Upper lobe of right lung (tissue), 1 donor: ENCODE results near the gene KLC1. TPM values are rescaled to one million over a fixed set of nuclear protein-coding genes. Genes with fewer than 3 reads are reported as not detected.
"Not testable (repeated sequence)": the region's sequence is repeated elsewhere in the genome, so short reads cannot be mapped to it uniquely, and the experiment has no call there.

Source experiments
- ATAC-seq: fragments of 200-7000 bp; cut with Tn5 transposase; one replicate; pipeline ENCODE4 v1.9.1; 2020; ENCODE audit warnings: mild to moderate bottlenecking, moderate library complexity
- DNase-seq: peaks from one replicate; pipeline ENCODE4 v3.0.0-alpha.2; 2020
- H3K27ac ChIP-seq: fragments of 200-600 bp; one replicate; pipeline ENCODE4 v1.8.0; 2022
- H3K27me3 ChIP-seq: fragments of 200-600 bp; one replicate; pipeline ENCODE4 v1.8.0; 2022; ENCODE audit warnings: mild to moderate bottlenecking
- H3K36me3 ChIP-seq: fragments of 200-600 bp; one replicate; pipeline ENCODE4 v1.8.0; 2022
- H3K4me1 ChIP-seq: fragments of 200-600 bp; one replicate; pipeline ENCODE4 v1.8.0; 2022
- H3K4me3 ChIP-seq: fragments of 200-600 bp; one replicate; pipeline ENCODE4 v1.8.0; 2022; ENCODE audit warnings: mild to moderate bottlenecking
- H3K9me3 ChIP-seq: fragments of 200-600 bp; one replicate; pipeline ENCODE4 v1.8.0; 2022
- intact Hi-C: fragments of 100-400 bp; cut with DNase I; formaldehyde crosslinking; loops from one replicate; pipeline ENCODE4 v1.11.0; 2022
- total RNA-seq: library from RNA; stranded (reverse); fragmentation: NEBNext Ultra II Directional; extraction: Animal tissue kit (Norgen Biotek cat#: 25700); gene quantifications from one replicate; pipeline ENCODE4 v1.2.1, GENCODE V29; 2021
- TF ChIP-seq, protein P1 (sequence below): fragments of 200-600 bp; IDR thresholded peaks from one replicate; pipeline ENCODE4 v1.8.0; 2022; ENCODE audit warnings: antibody characterized with exemption
- donor health status: DM: no; HTN: yes; CAD: no; lungs with severe emphysema.

The KLC1 gene
- total RNA-seq, 1 donor from 2014 or later: 172 TPM

DNA sequence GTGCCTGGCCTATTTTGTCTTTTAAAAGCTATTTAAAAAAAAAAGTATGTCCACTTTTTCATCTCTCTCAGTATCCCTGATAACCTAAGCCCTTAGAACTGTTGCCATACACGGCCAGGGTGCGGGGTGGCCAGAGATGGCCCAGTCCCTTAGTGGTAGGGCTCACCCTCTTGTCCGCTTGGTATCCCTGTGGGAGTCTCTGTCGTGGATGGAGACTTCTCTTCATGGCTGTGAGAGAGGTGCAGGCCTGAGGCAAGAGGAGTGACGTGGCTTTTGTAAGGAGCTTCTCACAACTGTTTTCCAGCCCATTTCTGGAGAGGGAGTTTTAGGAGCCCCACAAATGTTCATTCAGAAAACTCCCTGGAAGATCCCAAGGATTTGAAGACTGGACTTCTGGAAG is 59.4 kb downstream of the KLC1 start:
- H3K4me1 ChIP-seq: peaks cover 25% of the 10 kb centered on the region
- no peak for ATAC-seq
- H3K27ac ChIP-seq: no peak overlapping the region
- intact Hi-C loops: no loop called here
- TF ChIP-seq, protein P1, sequence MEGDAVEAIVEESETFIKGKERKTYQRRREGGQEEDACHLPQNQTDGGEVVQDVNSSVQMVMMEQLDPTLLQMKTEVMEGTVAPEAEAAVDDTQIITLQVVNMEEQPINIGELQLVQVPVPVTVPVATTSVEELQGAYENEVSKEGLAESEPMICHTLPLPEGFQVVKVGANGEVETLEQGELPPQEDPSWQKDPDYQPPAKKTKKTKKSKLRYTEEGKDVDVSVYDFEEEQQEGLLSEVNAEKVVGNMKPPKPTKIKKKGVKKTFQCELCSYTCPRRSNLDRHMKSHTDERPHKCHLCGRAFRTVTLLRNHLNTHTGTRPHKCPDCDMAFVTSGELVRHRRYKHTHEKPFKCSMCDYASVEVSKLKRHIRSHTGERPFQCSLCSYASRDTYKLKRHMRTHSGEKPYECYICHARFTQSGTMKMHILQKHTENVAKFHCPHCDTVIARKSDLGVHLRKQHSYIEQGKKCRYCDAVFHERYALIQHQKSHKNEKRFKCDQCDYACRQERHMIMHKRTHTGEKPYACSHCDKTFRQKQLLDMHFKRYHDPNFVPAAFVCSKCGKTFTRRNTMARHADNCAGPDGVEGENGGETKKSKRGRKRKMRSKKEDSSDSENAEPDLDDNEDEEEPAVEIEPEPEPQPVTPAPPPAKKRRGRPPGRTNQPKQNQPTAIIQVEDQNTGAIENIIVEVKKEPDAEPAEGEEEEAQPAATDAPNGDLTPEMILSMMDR: no peak
- H3K4me3 ChIP-seq: no peak overlapping the region
- H3K36me3 ChIP-seq: peaks cover 88% of the 10 kb centered on the region
- no peaks in the 10 kb centered on the region for H3K27me3 ChIP-seq
- no peaks in the 10 kb centered on the region for H3K9me3 ChIP-seq
- DNase-seq: peak; percentile 21

DNA sequence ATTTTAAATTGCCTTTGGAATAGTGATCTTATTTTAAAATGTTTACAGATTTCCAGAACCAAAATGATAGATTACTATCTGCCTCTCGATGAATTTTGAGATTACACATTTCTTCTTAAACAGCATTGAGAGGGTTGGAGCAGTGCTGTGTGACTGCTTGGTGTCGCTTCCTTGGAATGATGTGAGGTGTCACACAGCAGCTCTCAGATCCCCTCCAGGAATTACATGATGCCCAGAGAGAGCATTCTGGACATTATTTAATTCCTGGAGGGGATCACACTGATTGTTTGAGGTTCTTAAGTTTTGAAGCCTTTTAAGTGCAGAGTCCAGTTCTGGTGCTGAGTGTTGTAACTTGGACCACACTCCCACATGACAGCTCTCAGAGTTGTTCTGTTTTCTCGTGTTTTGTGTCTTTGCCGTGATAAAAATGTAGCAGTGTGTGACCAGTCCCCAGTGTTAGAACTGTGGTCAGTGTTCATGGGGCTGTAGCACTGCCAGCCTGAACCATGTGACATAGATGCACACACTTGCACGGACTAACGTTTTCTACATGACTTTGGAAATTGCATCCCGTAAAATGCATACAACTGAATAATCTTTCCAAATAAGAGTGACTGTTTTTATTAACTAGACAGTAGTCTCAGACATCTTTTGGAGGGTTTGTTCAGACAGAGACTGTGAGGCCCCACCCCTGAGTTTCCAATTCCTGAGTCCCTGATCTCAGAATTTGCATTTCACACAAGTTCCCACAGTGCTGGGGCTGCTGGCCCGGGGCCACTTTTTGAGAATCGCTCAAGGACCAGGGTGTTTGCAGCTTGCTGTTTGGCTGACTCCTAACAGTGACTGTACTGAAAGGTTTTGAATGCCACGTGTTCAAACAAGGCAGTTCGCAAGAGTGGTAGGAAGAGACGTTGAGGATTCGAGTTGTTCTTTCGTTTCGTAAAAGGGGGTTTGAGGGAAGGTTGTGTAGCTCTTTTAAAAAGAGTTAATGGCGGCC is 60.2 kb downstream of the KLC1 start:
- ATAC-seq (peak; percentile 77), DNase-seq (peak; percentile 86)
- H3K27ac ChIP-seq: peak overlapping the region; percentile 52
- H3K9me3 ChIP-seq: no peaks in the 10 kb centered on the region
- TF ChIP-seq, protein P1: no peak
- no peak overlapping the region for H3K4me3 ChIP-seq
- intact Hi-C loops: no loop called here
- H3K4me1 ChIP-seq: peaks cover 30% of the 10 kb centered on the region
- H3K27me3 ChIP-seq: no peaks in the 10 kb centered on the region
- peaks cover 88% of the 10 kb centered on the region for H3K36me3 ChIP-seq

DNA sequence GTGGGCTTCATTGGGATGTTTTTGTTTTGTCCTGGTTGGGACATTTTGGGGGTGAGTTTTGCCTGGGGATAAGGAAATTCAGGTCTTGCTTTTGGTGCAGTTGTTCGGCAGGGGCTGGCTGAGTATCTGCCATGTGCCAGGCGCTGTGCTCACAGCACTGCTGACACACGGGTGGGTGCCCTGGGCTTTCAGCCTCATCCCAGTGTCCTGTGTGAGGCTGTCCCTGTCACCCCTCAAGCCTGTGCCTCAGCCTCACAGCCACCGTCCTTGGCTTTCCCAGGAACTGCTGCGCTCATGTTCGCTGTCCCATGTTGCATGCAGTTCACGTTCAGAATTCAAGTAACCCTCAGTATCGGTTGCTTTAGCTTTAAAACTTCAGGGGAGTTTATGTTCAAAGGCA is 61.3 kb downstream of the KLC1 start:
- intact Hi-C loops: no loop called here
- no peaks in the 10 kb centered on the region for H3K27me3 ChIP-seq
- peaks cover 85% of the 10 kb centered on the region for H3K36me3 ChIP-seq
- H3K4me1 ChIP-seq: peaks cover 30% of the 10 kb centered on the region
- TF ChIP-seq, protein P1: no peak
- no peak for ATAC-seq
- H3K27ac ChIP-seq: no peak overlapping the region
- no peak overlapping the region for H3K4me3 ChIP-seq
- DNase-seq: peak; percentile 39
- no peaks in the 10 kb centered on the region for H3K9me3 ChIP-seq

DNA sequence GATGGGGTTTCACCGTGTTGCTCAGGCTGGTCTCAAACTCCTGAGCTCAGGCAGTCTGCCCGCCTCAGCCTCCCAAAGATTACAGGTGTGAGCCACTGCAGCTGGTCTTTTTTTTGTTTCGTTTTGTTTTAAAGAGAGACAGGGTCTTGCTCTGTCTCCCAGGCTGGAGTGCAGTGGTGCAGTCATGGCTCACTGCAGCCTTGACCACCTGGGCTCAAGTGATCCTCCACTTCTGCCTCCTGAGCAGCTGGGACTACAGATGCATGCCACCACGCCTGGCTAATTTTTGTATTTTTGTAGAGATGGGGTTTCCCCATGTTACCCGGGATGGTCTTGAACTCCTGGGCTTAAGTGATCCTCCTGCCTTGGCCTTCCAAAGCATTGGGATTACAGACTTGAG is 62.6 kb downstream of the KLC1 start:
- H3K9me3 ChIP-seq, H3K27ac ChIP-seq, H3K4me3 ChIP-seq, H3K27me3 ChIP-seq, ATAC-seq, intact Hi-C loops: not testable (repeated sequence)
- peaks cover 38% of the 10 kb centered on the region for H3K4me1 ChIP-seq
- peaks cover 72% of the 10 kb centered on the region for H3K36me3 ChIP-seq
- peak; percentile 30 for DNase-seq

DNA sequence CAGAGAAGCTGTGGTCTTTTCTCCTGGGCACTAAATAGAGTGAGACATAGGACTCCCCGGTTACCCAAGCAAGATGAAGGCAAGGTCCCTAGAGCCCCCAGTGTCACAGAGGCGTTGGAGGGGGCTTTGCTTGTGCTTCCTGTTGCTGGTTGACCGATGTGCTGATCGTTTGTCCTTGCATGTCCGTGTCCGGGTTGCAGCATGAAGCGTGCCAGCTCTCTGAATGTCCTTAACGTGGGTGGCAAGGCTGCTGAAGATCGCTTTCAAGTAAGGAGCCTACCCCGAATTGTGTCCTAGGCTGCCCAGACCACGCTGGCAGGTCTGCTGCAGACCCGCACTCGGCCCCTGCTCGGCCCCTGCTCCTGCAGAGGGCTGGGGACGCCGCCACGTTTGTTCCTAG is 63.1 kb downstream of the KLC1 start:
- TF ChIP-seq, protein P1: no peak
- no peak overlapping the region for H3K27ac ChIP-seq
- peak; percentile 55 for DNase-seq
- no peaks in the 10 kb centered on the region for H3K9me3 ChIP-seq
- H3K27me3 ChIP-seq: no peaks in the 10 kb centered on the region
- peaks cover 67% of the 10 kb centered on the region for H3K36me3 ChIP-seq
- no peak overlapping the region for H3K4me3 ChIP-seq
- intact Hi-C loops: no loop called here
- no peak for ATAC-seq
- H3K4me1 ChIP-seq: peaks cover 38% of the 10 kb centered on the region

DNA sequence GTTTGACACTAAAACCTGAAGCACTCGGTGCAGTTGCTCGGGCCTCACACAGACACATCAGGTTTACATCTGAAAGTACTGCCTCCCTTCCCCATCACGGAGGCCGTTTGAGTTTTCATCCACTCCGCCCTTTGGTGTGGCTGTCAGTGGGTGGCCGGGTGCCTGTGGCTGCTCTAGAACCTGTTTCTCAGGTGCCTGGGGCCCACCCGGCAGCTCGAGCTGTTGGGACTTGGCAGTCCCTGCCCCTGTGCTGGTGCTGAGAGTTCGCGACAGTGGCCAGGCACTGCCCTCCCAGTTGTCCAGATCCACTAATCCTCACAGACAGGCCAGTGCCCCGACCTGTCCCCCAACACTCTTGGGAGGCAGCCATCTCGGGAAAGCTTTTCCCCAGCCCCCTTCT is 63.9 kb downstream of the KLC1 start:
- H3K4me1 ChIP-seq: peaks cover 43% of the 10 kb centered on the region

More for the DNA sequence above, 63.9 kb downstream of the KLC1 start:
- H3K27me3 ChIP-seq: no peaks in the 10 kb centered on the region
- intact Hi-C loops: no loop called here
- DNase-seq: peak; percentile 64
- no peaks in the 10 kb centered on the region for H3K9me3 ChIP-seq
- no peak for ATAC-seq
- no peak overlapping the region for H3K4me3 ChIP-seq
- peaks cover 66% of the 10 kb centered on the region for H3K36me3 ChIP-seq
- TF ChIP-seq, protein P1: no peak
- peak overlapping the region; percentile 36 for H3K27ac ChIP-seq
